HUDEP-2 (cell line): ENCODE measurements around the gene ZNF292.
"Not testable (repeated sequence)": the region's sequence is repeated elsewhere in the genome, so short reads cannot be mapped to it uniquely, and the experiment has no call there.

Experiments
- DNase-seq, 76 experiments: peaks; one replicate each; lab custom pipeline; 2025; ENCODE audit not compliant: unreplicated experiment in 76 of 76; lab: John Stamatoyannopoulos, UW

ZNF292 gene

DNA sequence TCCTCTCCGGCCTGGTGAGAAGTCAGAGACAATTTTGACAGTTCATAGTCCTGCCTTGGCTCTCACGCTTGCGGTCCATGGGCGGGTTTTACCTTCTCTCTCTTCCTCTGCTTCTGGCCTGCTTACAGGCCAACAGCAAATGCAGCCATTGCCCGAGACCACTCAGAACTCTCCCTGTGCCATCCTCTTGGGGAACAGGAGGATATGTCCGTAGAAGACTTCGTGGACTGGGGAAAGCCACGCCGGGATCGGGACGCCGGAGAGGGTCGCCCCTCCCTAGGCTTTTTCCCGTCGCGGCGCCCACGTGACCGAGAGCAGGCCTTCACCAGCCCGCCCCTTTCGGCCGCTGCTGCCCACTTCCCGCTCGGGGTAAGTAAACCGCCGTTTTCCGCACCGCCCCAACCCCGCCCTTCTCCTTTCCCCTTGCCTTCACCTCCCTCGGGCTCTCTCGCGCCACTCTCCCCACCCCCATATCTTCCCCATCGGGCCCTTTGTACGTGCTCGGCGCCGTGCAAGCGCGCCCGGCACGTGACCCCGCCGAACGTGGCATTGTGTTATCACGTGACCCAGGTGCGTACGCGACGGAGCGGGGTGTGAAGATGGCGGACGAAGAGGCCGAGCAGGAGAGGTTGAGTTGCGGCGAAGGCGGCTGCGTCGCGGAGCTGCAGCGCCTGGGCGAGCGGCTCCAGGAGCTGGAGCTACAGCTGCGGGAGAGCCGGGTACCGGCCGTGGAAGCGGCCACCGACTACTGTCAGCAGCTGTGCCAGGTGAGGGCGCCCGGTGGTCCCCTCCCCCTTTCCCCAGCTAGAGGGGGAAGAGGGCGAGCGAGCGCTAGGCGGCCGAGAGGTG is at the start of gene ZNF292:
Gene ZNF292 (plus strand): TSS at position 573 of the 849 bp plus-strand sequence. CDS start 27 bp downstream, at position 600.
- DNase-seq, result peak; percentile 70 to 100 (median 99)

GRCh38 chr6:87105823-87106222 is 49.5 kb upstream of the ZNF292 start:
- no peak for DNase-seq

DNA sequence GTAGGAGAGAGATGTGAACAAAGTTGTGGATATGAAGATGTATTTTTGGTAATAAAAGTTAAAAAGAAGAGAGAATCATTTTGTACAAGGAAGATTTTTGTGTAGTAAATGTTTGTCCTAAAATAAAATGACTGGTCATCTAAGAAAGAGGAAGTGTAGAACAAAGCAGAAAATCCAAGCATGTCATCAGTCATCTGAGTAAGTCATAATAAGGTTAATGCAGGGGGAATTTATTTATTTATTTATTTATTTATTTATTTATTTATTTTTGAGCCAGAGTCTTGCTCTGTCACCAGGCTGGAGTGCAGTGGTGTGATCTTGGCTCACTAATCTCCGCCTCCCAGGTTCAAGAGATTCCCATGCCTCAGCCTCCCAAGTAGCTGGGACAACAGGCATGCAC is 44.7 kb upstream of the ZNF292 start:
- DNase-seq, result no peak

DNA sequence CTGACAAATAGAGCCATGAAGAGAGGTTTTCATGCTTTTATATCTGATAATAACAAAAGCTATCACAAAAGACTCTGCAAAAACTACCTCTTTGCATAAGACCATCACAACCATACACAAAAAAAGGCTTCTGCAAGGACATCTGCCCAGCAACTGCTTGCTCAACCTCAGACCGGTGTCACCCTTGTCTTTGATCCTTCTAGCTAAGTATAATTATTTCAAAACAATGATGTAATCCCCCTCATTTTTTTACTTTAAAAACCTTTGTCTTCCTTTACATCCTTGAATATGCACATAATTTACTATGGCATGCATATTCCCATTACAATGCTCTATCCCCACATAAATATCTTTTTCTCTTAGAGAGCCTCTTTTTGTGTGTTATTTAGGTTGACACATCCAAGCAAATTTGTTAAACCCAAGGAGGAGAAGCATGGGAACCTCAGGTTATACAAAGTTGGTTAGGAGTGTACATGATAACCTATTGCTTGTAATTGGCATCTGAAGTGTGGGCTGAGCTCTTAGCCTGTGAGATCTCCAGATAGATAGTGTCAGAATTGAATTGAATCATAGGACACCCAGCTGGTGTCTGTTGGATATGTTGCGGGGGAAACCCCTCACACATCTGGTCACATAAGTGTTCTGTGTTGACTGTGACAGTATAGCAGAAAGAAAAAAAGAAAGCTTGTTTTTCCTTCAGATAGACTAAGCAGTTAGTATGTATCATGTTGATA is 39.8 kb upstream of the ZNF292 start:
- DNase-seq, result peak in 2 of 76 experiments; percentile 20 to 34

DNA sequence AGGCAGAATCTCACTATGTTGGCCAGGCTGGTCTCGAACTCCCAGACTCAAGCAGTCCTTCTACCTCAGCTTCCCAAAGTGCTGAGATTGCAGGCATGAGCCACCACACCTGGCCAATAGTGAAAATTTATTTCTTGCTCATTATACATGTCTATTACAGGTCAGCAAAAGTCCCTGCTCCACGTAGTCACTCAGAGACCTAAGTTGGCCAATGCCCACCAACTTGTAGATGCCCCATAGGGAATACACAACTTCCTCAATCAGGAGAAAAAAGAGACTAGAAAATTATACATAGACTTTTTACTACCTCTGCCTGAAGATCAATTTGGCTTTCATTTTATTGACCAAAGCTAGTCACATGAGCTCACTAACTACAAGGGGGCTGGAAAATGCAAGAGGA is 38.4 kb upstream of the ZNF292 start:
- no peak for DNase-seq

GRCh38 chr6:87118054-87118453 is 37.3 kb upstream of the ZNF292 start:
- DNase-seq, result no peak

GRCh38 chr6:87122477-87122876 is 32.9 kb upstream of the ZNF292 start:
- no peak for DNase-seq

DNA sequence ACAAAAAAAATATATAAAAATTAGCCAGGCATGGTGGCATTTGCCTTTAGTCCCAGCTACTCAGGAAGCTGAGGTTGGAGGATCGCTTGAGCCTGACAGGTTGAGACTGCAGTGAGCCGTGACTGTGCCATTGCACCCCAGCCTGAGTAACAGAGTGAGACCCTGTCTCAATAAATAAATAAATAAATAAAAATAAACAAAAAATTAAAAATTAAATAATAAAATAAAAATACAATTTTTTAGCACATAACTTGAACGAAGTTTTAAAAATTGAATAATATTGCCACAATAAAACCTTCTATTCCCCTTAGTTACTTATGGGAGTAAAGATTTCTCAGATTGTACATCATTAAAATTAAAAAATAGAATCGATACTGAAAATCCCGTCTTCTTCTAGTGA is 31.3 kb upstream of the ZNF292 start:
- no peak for DNase-seq

DNA sequence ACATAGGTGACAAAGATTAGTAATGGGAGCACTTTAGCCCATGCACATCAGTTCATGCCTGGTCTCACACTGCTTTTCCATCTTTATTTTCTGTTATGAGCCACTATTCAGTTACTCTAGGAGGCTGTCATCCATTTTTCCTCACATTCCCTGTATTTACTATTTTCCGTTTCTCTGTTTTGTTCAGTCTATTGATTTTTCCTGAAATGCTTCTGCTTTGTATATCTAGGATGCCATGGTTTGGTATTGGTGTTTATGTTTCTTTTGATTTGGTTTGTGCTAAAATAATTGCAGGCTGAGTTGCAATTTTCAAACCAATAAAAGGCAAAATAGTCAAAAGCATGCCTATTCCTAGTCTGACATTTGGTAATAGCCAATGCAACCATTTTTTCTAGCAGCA is 28.9 kb upstream of the ZNF292 start:
- DNase-seq, result no peak

DNA sequence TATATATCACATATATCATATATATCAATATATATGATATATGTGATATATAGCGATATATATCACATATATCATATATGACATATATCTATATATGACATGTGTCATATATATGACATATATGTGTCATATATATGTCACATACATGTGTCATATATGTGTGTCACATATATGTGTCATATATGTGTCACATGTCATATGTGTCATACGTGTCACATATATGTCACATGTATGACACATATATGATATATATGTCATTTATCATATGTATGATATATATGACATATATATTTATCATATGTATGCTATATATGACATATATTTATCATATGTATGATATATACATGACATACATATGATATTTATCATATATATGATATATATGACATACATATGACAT is 27.6 kb upstream of the ZNF292 start:
- no peak for DNase-seq

GRCh38 chr6:87136963-87137362 is 18.4 kb upstream of the ZNF292 start:
- no peak for DNase-seq

- DNase-seq, result peak in 35 of 76 experiments; percentile 7 to 67 (median 46)
Measured at GRCh38 chr6:87139236-87139635, 16.1 kb upstream of the ZNF292 start.

DNA sequence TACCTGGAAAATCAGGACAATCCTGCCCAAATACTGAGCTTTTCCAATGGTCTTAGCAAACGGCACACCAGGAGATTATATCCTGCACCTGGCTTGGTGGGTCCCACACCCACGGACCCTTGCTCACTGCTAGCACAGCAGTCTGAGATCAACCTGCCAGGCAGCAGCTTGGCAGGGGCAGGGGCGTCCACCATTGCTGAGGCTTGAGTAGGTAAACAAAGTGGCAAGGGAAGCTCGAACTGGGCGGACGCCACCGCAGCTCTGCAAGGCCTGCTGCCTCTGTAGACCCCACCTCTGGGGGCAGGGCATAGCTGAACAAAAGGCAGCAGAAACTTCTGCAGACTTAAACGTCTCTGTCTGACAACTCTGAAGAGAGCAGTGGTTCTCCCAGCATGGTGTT is 15.4 kb upstream of the ZNF292 start:
- not testable (repeated sequence) for DNase-seq

DNA sequence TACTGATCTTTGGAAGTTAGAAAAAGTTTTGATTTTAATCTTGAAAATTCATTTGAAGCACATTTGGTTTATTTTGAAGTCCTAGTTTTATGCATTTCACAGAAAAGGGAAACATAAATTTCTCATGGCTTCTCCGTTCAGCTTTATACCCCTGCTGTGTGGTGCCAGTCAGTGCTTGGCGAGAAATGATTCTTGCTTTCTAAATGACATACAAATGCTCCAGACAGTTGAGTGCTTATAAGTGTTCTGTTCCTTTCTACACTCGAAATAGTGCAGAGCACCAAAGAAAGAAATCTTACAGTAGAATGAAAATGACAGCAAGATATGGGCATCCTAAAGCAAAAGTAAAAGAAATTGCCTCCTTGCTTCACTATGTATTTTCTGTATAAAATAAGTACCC is 9.0 kb upstream of the ZNF292 start:
- no peak for DNase-seq

GRCh38 chr6:87150406-87150805 is 5.0 kb upstream of the ZNF292 start:
- no peak for DNase-seq

DNA sequence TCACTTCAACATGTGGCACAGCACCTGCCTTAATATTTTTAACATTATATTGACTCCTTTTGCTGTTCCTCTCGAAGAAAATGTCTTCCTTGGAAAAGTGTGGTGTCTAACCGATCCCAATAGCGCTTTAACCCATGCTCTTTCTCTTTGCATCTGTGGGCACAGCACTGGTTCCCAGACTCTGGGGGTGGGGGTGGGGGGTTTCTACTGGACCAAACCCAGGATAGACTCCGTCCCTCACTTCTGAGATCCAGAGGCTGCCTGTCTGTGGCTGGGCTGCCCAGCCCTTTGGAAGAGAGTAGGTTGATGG is 3.9 kb upstream of the ZNF292 start:
- peak in 2 of 76 experiments; percentile 47 to 59 for DNase-seq

DNA sequence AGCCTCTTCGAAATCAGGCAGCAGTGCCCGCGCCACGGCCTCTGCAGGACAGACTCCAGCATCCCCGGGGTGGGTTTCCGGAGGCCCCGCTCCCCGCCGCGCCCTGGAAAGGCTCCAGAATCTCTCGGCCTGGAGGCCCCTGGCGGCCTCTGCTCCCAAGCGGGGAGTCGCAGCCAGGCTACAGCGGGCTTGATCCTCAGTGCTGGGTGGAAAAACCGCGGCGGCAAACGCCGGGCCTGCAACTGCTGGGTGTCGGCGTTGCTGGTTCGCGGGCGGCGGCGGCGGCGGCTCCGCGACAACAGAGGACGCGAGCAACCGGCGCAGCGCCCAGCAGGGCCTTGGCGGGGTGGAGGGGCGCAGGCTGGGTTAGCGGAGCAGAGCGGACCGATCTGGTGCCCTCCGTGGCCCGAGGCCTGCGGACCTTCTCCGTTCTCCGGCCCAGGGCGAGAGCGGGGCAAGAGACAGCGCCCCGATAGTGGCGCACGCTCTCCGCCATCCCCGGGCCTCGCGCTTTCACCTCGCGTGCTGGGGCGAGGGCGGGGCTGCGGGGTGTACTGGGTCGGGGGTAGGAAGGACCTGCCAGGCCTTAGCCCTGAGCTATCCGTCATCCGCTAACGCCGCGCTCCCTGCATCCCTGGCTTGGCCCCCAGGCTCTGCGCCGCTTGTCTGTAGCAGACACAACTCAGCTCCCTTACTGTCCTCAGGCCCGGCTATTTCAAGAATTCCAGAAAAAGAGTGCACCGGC is 3.4 kb upstream of the ZNF292 start:
- DNase-seq, result peak in 68 of 76 experiments; percentile 12 to 97 (median 65)

DNA sequence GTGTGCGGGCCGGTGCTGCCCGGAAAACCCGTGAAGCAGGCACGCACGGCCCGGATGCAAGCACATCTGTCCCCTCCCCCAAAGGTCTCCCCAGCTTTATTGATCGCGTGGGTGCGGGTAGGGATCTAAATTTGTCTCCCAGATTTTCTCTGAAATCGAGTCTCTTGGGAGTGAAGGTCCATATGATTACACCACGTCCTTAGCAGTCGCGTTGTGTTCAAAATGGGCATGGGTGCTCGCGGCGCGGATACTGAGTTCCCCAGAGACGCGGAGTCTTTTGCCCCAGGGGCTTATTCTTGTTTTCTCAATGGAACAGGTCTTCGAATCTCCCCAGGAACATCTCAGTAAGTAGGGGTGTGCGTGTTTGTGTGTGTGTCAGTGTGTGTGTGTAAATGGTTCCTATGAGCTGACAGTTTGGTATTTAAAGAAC is 2.8 kb upstream of the ZNF292 start:
- peak in 7 of 76 experiments; percentile 13 to 83 (median 63) for DNase-seq

GRCh38 chr6:87154641-87154992 is 748 bp upstream of the ZNF292 start:
- DNase-seq, result no peak

- peak in 47 of 76 experiments; percentile 9 to 73 (median 41) for DNase-seq
Measured at GRCh38 chr6:87155842-87156815, 764 bp downstream of the ZNF292 start.
